NCI-H2107 treated with DMSO at 0.1 percent for 48 hours (cell line): ENCODE results near the gene CD38.
"Not testable (repeated sequence)": the region's sequence is repeated elsewhere in the genome, so short reads cannot be mapped to it uniquely, and the experiment has no call there.

ENCODE experiments used
- DNase-seq: peaks from one replicate; lab custom pipeline; 2025; ENCODE audit not compliant: unreplicated experiment; lab: John Stamatoyannopoulos, UW

CD38 gene

DNA sequence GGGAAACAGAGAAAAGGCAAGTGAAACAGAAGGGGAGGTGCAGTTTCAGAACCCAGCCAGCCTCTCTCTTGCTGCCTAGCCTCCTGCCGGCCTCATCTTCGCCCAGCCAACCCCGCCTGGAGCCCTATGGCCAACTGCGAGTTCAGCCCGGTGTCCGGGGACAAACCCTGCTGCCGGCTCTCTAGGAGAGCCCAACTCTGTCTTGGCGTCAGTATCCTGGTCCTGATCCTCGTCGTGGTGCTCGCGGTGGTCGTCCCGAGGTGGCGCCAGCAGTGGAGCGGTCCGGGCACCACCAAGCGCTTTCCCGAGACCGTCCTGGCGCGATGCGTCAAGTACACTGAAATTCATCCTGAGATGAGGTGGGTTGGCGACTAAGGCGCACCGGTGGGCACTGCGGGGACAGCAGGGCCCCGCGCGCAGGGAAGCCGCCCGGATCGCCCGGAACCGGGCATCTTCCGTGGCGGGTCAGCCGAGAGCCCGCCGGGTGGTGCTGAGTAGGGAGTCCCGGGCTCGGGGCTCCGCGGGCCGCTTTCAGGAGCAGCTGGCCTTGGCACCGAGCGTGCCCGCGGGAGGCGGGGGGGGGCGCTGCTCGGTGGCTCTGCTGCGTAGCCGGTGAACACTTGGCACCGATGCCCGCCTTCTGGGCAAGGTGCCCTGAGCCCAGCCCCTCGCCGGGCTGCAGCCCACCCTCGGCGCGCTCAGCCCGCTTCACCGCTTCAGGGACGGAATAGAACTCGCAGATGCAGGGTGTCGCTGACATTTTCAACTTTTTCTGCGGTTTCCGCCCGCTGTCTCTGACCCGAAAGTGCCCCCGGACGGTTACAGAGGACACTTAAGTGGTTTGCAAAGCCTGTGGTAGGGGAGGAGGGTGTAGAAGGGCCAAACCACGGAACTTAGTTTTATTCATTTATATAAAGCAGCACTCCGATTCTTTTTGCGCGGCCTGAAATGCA, at the start of gene CD38:
Gene CD38, plus strand, starts transcription at position 40 of the 953 bp plus-strand sequence. Its CDS starts 87 bp downstream, at position 127.
- no peak for DNase-seq

- DNase-seq, result peak; percentile 28
These were observed 48.1 kb upstream of the CD38 start for GRCh38 chr4:15729910-15730533.

- DNase-seq, result not testable (repeated sequence)
These were observed 45.1 kb upstream of the CD38 start for GRCh38 chr4:15733061-15733460.

GRCh38 chr4:15735536-15735935, 42.6 kb upstream of the CD38 start:
- DNase-seq, result no peak

DNA sequence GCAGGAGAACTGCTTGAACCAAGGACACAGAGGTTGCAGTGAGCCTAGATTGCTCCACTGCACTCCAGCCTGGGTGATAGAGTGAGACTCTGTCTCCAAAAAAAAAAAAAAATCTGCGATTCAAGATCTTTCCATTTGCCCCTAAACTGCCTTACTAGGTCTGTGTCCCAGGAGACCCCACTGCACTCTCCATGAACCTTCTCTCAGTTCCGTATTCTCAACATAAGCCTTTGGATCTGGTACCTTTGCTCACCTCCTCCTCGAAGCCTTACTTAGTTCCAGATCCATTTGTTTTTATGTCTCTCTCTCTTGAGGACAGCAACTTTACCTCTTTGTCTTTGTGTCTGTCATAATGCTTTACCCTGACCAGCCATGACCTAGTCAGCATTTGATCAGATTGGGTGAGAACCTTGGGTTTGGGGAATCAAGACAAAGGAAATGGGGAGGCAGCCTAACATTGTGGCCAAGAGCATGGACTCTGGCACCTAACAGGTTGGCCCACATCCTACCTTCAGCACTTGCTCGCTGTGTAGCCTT, 41.5 kb upstream of the CD38 start:
- DNase-seq, result no peak

- no peak for DNase-seq
These were observed 40.9 kb upstream of the CD38 start for GRCh38 chr4:15737255-15737654.

- no peak for DNase-seq
These were observed 39.3 kb upstream of the CD38 start for GRCh38 chr4:15738877-15739276.

DNA sequence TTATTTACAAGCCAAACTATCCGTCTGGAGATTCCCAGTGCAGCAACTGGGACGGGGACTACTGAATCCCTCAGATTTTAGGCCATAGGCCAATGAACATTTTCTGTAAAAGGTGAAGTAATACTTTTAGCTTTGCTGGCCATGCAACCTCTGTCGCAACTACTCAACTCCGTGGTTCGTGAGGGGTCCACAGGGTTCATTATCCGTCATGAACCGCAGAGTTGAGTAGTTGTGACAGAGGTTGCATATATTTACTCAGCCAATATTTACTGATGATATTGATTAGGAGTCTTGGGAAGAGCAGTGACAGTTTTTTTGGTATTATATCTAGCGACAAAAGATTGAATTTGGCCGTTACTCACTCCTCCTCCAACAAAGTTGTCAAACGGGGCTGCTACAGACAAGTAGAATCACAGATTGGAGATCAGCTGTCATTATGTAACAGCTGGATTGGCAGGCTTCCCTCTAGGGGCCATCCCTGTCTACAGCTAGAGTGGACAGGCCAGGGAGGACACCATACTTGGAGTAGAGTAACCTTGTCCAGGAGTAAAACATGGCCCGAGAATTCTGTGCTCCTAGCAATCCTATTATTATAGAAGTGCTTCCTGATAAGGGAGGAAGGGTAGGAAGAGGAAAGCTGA, 37.2 kb upstream of the CD38 start:
- DNase-seq, result no peak

GRCh38 chr4:15742083-15742582, 36.0 kb upstream of the CD38 start:
- no peak for DNase-seq

DNA sequence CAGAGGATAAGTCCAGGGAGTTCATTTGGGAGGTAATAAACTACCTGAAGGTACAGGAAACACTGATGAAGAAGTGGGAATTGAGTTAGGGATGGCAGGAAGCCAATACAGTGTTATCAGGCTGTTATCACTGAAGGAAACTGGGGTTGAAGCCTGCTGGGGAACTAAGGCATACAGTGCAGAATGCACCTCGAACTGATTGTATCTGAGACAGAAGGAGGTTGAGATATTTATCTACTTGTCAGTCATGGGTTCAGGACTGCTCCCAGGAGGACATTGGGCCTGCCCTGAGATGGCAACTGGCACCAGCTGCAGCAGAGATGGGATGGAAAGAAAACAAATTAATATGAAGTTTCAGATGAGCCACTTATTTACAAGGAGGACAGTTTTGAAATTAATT, 35.5 kb upstream of the CD38 start:
- DNase-seq, result no peak

GRCh38 chr4:15744016-15744545, 34.0 kb upstream of the CD38 start:
- DNase-seq, result no peak

- DNase-seq, result no peak
These were observed 32.0 kb upstream of the CD38 start for GRCh38 chr4:15746110-15746509.

DNA sequence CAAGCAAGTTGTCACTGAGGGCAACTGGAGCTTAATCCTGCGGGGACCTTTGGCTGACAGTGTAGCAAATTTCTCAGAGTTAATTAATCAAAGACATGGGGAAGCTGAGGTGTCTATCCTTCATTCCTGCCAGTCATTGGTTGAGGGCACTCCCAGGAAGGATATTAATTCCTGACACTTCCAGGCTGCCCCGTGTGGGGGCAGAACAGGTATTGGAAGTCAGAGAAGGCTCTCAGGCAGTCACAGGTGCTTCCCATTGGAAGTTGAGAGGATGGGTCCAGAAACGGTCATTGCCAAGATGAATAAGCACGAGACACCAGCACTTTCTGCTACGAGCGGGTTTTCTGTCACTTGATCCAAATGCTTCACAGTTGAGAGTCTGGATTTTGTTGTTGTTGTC, 29.1 kb upstream of the CD38 start:
- DNase-seq, result no peak

DNA sequence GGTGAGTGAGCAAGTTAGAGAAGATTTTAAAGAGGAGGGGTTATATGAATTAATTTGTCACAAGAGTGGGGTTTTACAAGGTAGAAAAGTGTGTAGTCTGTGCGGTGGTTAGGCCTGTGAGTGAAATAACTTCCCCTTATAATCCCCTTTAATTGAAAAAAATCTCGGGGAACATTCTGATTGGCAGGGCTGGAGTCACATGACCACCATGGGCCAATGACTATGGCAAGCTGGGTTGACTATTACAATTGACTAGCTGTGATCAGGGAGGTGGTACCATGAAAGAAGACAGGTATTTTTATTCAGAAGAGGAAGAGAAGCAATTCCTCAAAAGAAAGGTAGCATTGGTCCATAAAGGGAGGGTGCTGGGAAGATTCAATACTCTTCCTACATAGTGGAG, 27.0 kb upstream of the CD38 start:
- no peak for DNase-seq

DNA sequence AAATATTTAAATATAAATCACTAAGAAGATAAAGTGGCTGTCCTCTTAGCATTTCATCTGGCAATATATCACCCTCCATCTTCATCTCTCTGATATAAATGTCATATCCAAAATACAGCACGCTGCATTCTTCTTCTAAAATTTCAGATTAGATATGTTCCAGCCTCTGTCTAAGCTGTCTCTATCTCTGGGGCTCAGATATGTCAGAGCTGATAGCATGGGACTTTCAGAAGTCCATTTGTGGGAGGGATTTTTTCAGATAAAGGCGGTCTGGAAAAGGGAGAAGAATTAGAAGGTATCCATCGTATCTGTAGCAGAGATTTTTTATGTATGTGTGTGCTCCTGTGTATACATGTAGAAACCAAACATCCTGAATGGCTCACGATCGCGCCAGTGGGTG, 25.0 kb upstream of the CD38 start:
- DNase-seq, result no peak

DNA sequence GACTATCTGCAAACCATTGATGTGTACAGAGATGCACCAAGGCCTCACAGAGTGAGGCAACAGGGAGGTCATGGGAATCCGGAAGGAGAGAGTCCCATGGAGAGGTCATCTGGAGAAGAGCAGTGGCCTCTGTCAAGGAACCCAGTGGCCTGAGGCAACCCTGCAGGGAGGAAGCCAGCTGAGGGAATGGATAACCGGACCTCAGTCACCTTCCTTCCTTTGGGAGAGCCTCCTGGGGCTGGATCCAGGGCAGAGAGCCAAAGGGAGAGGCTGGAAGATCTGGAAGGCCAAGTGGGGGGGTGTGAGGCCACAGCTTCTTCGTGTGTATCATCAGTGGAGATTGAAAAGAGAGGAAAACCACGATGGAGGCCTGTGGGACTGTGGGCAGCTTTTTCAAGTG, 24.3 kb upstream of the CD38 start:
- DNase-seq, result no peak

DNA sequence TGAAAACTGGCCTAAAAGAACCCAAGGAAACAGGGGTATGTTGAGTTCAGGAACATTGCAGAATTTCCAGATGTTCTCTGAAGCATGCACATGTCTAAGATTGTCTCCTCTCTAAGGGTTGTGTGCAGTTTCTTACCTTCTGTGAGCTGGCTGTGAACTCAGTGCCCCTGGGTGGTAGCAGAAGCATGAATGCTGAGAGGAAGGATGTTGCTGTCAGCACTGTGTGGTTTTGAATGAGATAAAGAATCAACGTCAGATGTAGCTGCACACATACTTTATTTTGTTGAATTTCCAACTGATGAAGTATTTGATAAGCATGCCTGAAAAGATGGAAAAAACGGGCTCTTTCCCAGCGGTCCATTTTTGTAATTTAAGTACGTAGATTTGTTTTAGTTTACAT, 23.8 kb upstream of the CD38 start:
- DNase-seq, result no peak

DNA sequence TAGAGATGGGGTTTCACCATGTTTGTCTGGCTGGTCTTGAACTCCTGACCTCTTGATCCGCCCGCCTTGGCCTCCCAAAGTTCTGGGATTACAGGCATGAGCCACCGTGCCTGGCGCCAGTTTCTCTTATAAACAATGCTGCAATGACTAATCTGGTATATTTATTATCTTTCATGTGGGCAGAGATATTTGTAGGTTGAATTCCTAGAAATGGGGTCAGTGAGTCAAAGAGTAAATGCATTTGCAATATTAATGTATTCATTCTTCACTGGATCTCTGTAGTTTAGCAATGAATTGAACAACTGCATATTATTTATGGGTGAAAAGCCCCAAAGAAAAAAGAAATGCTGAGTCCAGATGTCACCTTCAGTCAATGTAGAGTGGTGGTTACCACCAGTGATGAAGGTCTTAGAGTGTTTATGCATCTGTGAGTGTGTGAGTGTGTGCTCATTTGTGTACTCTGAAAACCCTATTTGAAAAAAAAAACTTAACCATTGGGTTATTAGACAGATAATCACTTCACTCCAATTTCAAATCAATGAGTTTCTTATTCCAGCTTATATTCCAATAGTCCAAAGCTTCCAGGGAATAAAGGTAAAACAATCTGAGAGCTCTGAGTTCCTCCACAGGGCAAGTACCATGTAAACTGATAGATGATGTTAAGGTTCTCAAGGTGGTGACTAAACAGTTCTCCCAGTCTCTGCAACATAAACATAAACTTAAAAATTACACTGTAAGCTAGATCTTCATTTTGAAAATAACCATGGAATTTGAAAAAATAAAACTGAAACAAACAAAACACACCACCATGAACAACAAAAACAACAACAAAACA, 22.6 kb upstream of the CD38 start:
- no peak for DNase-seq

- no peak for DNase-seq
These were observed 21.7 kb upstream of the CD38 start for GRCh38 chr4:15756361-15756861.

DNA sequence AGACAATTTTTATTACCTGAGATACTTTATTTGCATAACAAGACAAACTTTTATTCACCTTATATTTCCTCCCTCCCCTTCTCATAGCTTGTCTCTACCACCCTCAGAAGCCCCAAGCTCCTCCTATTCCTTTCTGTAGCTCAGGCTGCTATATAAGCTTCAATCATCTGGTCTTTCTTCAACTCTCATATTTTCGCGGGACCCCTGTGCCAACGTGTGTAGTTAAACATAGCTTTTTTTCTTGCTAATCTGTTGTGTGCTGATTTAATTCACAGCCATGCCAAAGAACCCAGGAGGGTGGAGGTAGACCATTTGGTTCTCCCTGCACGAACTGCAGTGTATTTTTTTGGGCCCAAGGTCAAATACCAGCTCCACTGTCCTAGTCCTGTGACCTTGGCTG, 21.1 kb upstream of the CD38 start:
- DNase-seq, result no peak
